Measurements from ENCODE around the gene TMEM163.
A peak's percentile ranks its signal among the peaks of the same experiment; 100 is the strongest.
"Not testable (repeated sequence)": the region's sequence is repeated elsewhere in the genome, so short reads cannot be mapped to it uniquely, and the experiment has no call there.

TMEM163 gene

GRCh38 chr2:134660626-134661402 lies 58.0 kb downstream of the TMEM163 start:
- no peak for DNase-seq

DNA sequence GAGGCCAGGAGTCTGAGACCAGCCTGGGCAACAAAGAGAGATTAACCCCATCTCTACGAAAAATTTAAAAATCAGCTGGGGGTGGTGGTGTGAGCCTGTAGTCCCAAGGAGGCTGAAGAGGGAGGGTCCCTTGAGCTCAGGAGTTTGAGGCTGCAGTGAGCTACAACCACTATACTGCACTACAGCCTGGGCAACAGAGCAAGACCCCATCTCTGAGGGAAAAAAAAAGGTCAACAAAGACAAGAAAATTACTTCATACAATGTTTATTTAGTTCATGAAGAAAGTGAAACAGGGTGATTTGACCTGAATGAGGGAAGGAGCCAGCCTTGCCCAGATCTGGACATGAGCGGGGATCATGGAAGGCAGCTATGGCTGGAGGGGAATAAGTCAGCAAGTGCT lies 59.1 kb downstream of the TMEM163 start:
- no peak for DNase-seq

DNA sequence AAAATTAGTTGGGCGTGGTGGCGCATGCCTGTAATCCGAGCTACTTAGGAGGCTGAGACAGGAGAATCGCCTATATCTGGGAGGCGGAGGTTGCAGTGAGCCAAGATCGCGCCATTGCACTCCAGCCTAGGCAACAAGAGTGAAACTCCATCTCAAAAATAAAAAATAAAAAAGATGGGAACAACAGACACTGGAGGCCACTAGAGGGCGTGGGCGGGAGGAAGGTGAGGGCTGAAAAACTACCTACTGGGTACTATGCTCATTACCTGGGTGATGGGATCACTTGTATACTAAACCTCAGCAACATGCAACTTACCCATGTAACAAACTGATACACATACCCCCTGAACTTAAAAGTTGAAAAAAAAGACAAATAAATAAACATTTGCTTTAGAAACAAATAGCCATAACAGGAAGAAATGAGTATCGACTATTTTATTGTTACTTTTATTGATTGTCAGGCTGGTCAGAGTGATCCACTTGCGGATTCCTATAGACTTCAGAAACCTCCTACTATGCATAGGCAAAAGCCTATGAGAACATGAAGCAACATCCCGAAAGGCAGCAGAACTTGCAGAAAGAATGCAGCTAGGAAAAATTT lies 61.0 kb downstream of the TMEM163 start:
- DNase-seq: peak; percentile 24

DNA sequence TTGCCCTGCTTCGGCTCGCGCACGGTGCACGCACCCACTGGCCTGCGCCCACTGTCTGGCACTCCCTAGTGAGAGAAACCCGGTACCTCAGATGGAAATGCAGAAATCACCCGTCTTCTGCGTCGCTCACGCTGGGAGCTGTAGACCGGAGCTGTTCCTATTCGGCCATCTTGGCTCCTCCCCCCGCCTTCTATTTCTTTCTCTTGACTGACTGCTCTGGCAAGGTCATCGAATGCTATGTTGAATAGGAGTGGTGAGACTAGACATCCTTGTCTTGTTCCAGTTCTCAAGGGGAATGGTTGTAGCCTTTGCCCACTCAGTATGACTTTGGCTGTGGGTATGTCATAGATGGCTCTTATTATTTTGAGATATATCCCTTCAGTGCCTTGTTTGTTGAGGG lies 62.4 kb downstream of the TMEM163 start:
- DNase-seq: not testable (repeated sequence)

- DNase-seq: no peak
Measured at GRCh38 chr2:134648586-134648985, 70.2 kb downstream of the TMEM163 start.

DNA sequence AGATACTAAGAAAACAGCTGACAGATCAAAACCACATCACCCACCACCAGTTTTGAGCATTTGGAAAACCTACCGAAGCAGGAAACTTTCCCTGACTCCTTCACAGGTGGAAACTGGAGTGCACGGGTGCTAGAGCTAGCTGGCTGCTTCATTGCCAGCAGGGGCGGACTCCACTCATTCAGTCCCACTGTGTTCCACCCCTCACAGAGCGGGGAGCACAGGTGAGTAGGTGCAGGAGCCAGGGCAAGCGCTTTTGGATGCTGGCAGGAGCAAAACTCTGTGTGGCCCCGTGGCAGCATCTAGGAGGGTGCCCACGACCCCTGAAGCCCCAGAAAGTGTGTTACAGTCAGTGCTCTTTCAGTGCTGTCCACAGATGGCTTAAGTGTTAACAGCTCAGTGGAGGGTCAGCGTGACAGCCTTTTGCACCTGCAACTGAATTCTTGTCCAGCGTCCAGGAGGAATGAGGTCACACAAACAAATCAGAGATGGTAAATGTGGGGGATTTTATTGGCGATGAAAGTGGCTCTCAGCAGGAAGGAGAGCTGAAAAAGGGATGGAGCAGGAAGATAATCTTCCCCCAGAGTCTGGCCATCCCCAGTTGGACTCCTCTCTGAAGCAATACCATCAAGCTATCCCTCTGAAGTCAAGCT lies 71.1 kb downstream of the TMEM163 start:
- no peak for DNase-seq

DNA sequence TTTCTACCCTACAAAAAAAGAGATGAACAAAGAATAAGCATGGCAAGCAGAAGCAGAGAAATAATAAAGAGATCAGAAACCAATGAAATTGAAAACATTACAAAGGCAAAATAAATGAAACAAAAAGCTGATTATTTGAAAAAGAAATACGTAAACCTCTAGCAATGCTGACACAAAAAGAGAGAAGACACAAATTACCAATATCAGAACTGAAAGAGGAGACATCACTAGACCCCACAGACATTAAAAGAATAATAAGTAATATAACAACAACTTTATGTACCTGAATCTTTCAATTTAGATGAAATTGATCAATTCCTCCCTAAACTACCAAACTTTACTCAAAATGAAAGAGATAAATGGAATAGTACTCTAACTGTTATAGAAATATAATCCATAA lies 75.9 kb downstream of the TMEM163 start:
- DNase-seq: no peak

- DNase-seq: no peak
Measured at GRCh38 chr2:134640494-134640893, 78.3 kb downstream of the TMEM163 start.

DNA sequence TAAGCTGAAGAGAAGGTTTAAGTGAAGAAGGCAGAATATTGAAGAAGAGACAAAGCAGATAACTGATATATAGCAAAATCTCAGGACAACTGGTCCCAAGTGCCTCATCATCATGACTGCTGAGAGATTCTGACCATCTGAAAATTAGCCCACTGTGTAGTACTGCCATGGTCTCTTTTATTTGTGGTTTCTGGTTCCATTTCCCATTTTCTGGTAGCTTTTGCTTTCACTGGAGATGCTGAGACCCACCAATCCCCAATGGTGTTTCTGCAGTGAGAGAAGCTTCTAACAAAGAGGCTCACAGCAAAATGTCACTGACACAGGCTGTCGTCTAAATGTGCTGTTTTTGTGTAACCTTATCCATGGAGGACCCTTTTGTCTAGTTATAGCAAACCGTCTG lies 79.5 kb downstream of the TMEM163 start:
- DNase-seq: no peak

DNA sequence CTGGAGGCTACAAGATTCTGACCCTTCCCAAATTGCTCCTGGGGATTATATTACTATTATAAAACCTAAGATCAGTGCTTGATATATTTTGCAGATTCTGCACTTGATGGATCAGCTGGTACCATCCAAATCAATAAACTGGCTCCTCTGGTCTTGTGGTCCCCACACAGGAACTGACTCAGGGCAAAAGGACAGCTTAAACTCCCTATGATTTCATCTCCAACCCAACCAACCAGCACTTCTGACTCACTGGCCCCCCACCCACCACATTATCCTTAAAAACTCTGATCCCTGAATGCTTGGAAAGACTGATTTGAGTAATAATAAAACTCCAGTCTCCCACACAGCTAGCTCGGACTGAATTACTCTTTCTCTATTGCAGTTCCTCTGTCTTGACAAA lies 82.1 kb downstream of the TMEM163 start:
- DNase-seq: no peak

- no peak for DNase-seq
Measured at GRCh38 chr2:134634054-134634753, 84.6 kb downstream of the TMEM163 start.

GRCh38 chr2:134630504-134631159 lies 88.2 kb downstream of the TMEM163 start:
- DNase-seq: no peak

DNA sequence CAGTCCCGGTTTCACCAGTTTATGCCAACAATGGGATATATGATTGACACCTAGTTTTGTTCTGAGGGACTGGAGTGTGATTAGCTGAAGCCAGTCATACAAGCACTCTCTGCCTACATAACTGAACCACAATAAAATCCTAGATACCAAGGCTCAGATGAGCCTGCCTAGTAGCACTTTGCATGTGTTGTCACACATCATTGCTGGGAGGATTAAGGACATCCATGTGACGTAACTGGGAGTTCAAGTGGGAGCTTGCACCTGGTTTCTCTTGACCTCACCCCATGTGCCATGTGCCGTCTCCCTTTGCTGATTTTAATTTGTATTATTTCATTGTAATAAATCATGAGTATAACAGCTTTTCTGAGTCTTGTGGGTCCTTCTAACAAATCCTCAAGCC lies 90.3 kb downstream of the TMEM163 start:
- DNase-seq: no peak

DNA sequence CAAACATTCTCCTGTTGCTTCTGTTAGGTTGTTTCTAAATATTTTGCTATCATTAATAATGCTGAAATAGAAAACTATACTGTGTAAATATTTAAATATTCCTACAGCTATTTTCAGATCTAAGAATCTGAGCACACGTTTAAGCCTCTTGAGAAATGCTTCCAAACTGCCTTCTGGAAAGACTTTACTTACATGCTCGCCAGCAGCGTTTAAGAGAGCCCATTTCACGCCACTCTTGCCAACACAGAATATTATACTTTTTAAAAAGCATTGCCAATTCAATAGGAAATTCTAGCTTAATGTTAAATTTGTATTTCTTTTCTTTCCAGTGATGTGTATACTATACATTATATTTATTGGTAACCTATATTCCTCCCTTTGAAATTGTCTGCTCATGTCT lies 92.0 kb downstream of the TMEM163 start:
- no peak for DNase-seq

DNA sequence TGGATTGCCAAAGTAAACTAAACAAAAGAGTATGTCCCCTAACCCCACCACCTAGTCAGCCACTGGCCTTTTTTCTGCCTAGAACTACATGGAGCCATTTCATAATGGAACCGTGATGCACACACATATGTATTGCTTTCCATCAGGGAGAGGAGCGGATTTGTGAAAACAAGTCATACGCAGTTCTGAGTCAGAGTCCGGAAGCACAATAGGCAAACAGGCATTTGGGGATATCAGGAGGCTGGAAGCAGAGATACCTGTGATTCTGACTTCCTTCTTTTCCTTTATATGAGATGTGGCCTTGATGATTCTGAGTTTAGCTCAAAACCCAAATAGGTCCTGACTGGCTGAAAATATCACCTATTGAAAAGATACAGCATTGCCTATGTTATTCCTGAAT lies 93.5 kb downstream of the TMEM163 start:
- no peak for DNase-seq

GRCh38 chr2:134623796-134624195 lies 95.0 kb downstream of the TMEM163 start:
- peak; percentile 76 for DNase-seq

DNA sequence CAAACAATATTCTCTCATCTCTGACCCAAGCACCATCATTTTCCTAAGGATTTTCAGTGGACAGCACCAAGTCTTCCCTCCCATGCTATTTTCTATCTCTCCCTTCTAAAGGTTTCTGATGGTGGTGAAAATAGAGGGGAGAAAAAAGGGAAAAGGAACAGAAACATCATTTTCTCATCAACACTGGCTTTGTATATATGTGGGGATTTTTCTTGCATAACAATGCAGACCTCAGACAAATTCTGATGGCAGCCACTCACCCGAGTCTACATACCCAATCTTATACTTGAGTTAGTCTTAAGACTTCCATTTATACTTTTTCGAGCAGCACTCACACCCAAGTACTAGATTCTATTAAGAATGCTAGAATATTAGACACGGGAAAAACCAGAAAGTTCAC lies 95.8 kb downstream of the TMEM163 start:
- no peak for DNase-seq

DNA sequence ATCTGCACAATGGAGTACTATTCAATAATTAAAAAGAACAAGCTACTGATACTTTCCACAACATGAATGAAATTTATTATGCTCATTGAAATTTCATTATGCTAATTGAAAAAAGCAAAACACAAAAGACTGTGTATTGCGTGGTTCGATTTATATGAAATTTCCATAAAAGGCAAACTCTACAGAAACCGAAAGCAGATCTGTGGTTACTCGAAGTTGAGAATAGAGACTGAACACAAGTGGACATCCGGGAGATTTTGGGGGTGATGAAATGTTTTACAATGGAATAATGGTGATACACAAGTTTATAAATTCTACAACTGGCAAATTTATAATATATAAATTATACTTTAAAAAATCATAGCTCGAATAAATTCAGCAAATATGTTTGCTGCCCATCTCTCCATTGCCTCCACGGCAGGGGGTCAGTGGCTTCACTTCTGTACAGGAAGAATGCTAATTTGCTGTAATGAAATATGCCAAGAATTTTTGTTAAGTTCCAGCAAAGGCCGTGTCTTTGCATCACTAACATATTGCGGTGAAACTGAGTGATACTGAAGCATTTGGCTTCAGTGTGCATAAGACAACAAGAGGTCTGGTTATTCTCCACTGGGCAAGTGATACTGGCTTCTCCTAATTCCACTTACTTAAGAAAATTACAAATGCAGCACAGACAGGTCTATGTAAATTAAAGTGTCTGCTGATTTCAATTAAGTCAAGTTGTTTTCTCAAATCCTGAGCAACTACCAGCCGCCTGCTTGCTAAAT lies 96.7 kb downstream of the TMEM163 start:
- DNase-seq: no peak

GRCh38 chr2:134619250-134619649 lies 99.5 kb downstream of the TMEM163 start:
- DNase-seq: no peak

DNA sequence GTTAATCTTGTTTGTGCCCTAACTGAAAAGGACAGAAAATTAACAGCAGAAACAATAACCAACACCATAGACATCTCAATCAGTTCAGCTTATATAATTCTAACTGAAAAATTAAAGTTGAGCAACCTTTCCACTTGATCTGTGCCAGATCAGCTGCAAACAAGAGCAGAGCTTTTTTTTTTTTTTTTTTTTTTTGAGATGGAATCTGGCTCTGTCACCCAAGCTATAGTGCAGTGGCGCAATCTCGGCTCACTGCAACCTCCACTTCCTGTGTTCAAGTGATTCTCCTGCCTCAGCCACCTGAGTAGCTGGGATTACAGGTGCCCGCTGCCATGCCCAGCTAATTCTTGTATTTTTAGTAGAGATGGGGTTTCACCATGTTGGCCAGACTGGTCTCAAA lies 103.3 kb downstream of the TMEM163 start:
- DNase-seq: not testable (repeated sequence)

DNA sequence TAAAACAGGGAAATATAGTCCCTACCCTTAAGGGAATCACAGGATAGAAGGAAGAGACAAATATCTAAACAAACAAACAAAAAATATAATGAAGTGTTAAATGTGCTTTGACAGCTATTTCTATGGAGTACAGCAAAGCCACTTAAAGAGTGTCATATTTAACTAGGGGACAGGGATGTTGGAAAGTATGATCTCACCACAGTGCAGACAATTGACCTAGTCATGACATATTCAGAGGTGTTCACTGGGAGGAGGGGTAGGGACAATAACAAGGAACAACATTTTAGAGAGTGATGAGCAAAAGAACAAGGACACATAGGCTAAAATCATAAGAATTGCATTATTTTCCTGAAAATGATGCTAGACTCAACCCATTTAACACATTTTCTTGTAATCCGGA lies 107.5 kb downstream of the TMEM163 start:
- no peak for DNase-seq

DNA sequence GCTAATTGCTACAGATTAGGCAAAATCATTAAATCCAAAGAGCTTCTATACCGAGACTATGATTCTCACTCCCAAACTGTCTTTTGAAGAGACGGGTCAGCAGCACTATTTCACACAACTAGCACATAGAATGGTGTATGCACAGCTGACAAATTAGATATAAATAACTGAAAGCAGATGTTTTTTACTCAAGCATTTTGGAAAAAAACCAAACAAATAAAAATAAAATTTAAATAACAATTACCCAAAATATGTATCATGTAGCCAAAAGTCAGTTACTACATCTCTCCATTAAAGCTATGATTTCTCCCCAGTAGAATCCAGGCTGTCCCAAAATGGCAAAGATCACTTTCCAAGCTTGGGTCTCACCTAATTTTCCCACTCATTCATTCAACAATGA lies 107.9 kb downstream of the TMEM163 start:
- no peak for DNase-seq
